Measurements from ENCODE around the gene LMBR1.

Gene LMBR1

DNA sequence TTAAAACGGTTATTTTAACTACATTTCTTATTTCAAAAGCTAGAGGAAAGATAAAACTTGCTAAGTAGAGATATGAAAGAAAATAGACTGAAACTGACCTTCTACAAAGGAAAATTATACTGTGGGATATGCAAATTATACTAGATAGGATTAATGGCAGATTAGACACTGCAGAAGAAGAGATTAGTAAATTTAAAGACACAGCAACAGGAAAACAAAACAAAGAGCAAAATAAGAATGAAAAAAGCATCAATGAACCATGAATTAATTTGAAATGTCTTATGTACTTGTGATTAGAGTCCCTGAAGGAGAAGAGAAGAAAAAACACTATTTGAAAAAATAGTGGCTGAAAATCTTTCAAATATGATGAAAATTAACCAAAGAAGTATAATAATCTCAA, 200.1 kb downstream of the LMBR1 start:
- no peak overlapping the region for H3K9ac ChIP-seq (ENCODE audit: low read depth, low read length)
- H3K9me3 ChIP-seq (ENCODE audit: insufficient read depth, low read depth, low read length) = peaks cover 15% of the 10 kb centered on the region; the same call in 1 of the 2 replicates
- H3K27me3 ChIP-seq (ENCODE audit: insufficient read depth, low read length) = no peaks in the 10 kb centered on the region
- H3K4me1 ChIP-seq (ENCODE audit: insufficient read depth, low read length) = no peaks in the 10 kb centered on the region
- H3K4me3 ChIP-seq (ENCODE audit: low read length) = no peak overlapping the region
- WGBS = no CpG with 5 or more reads among the region's 1 CpG
- H3K27ac ChIP-seq (ENCODE audit: low read depth, low read length) = no peak overlapping the region
- H3K36me3 ChIP-seq (ENCODE audit: insufficient read depth, low read length) = peaks cover 1% of the 10 kb centered on the region; the same call in 1 of the 2 replicates

DNA sequence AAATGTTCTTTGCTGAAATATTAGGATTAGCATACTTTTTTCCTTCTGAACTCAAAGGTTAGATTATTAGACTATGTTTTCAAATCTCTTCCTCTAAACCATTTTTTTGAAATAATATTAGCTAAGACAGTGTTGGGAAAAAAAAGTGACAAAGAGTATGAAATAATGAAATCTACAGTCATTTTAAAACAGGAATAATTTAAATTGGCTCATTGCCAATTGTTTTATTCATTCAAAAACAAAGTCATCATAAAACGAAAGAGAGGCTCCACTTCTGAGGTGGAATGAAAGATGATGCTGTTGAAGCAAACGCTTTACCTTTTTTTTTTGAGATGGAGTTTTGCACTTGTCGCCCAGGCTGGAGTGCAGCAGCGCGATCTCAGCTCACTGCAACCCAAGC, 201.2 kb downstream of the LMBR1 start:
- Histone ChIP-seq H3K27ac (ENCODE audit: low read depth, low read length) (no peak overlapping the region), H3K9me3 (ENCODE audit: insufficient read depth, low read depth, low read length) (peaks cover 6% of the 10 kb centered on the region; the same call in 1 of the 2 replicates), H3K9ac (ENCODE audit: low read depth, low read length) (no peak overlapping the region), H3K27me3 (ENCODE audit: insufficient read depth, low read length) (no peaks in the 10 kb centered on the region), H3K36me3 (ENCODE audit: insufficient read depth, low read length) (no peaks in the 10 kb centered on the region), H3K4me1 (ENCODE audit: insufficient read depth, low read length) (no peaks in the 10 kb centered on the region), H3K4me3 (ENCODE audit: low read length) (no peak overlapping the region)
- 76% methylated on average over 5 of the region's 5 CpGs for WGBS

DNA sequence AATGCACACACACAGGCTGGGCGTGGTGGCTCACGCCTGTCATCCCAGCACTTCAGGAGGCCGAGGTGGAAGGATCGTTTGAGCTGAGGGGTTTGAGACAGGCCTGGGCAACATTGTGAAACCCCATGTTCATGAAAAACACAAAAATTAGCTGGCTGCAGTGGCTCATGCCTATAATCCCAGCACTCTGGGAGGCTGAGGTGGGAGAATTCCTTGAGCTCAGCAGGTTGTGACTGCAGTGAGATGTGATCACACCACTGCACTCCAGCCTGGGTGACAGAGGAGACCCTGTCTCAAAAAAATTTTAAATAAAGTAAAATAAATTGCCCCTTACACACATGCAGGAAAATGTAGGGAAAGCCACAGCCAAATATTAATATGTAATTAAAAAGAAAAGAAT, 208.3 kb downstream of the LMBR1 start:
- Histone ChIP-seq H3K9ac (ENCODE audit: low read depth, low read length) (no peak overlapping the region), H3K27me3 (ENCODE audit: insufficient read depth, low read length) (no peaks in the 10 kb centered on the region), H3K4me3 (ENCODE audit: low read length) (no peak overlapping the region), H3K9me3 (ENCODE audit: insufficient read depth, low read depth, low read length) (no peaks in the 10 kb centered on the region), H3K4me1 (ENCODE audit: insufficient read depth, low read length) (no peaks in the 10 kb centered on the region), H3K27ac (ENCODE audit: low read depth, low read length) (no peak overlapping the region), H3K36me3 (ENCODE audit: insufficient read depth, low read length) (peaks cover 32% of the 10 kb centered on the region)
- WGBS = 93% methylated on average over 4 of the region's 4 CpGs

DNA sequence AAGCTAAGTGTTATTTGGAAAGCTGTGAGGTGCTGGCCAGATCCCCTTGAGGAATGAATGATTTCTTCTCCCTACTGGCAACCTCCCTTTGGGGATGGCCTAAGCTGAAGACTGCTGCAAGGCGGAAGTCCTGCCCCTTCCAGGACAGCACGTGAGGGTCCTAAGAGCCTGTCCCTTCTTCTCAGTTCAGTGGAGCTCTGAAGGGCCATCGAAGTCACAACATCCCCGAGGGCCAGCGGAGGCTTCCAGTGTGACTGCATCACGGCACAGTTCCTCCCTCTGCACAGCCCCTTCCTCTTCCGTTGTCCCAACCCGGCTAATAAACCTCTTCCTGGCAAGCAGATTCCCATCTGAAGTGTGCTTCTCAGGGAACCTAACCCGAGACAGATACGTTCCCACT, 208.7 kb downstream of the LMBR1 start:
- no peaks in the 10 kb centered on the region for H3K27me3 ChIP-seq (ENCODE audit: insufficient read depth, low read length)
- no peak overlapping the region for H3K9ac ChIP-seq (ENCODE audit: low read depth, low read length)
- no peaks in the 10 kb centered on the region for H3K9me3 ChIP-seq (ENCODE audit: insufficient read depth, low read depth, low read length)
- H3K27ac ChIP-seq (ENCODE audit: low read depth, low read length) = no peak overlapping the region
- peaks cover 37% of the 10 kb centered on the region for H3K36me3 ChIP-seq (ENCODE audit: insufficient read depth, low read length)
- H3K4me1 ChIP-seq (ENCODE audit: insufficient read depth, low read length) = no peaks in the 10 kb centered on the region
- WGBS = 94% methylated on average over 10 of the region's 10 CpGs
- no peak overlapping the region for H3K4me3 ChIP-seq (ENCODE audit: low read length)

DNA sequence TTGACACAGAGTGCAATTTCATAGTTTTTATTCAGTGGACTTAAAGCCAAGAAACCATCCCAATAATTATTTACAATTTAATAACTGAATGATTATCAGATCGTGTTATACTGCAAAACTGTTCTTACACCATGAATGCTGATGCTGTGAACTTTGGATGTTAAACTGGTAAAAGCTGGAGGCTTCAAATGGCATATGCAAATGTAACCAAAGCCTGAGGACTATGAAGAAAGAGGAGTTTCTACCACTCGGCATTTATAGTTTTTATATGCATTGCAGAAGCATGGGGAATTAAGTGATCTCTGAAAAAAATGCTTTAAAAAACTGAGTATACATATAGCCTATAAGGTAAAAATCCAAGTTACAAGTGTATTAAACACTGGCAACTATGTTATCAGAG, 210.1 kb downstream of the LMBR1 start:
- H3K4me1 ChIP-seq (ENCODE audit: insufficient read depth, low read length) = no peaks in the 10 kb centered on the region
- no peak overlapping the region for H3K27ac ChIP-seq (ENCODE audit: low read depth, low read length)
- 93% methylated on average over 2 of the region's 2 CpGs for WGBS
- no peak overlapping the region for H3K9ac ChIP-seq (ENCODE audit: low read depth, low read length)
- no peaks in the 10 kb centered on the region for H3K9me3 ChIP-seq (ENCODE audit: insufficient read depth, low read depth, low read length)
- H3K36me3 ChIP-seq (ENCODE audit: insufficient read depth, low read length) = peaks cover 49% of the 10 kb centered on the region
- H3K4me3 ChIP-seq (ENCODE audit: low read length) = no peak overlapping the region
- no peaks in the 10 kb centered on the region for H3K27me3 ChIP-seq (ENCODE audit: insufficient read depth, low read length)

DNA sequence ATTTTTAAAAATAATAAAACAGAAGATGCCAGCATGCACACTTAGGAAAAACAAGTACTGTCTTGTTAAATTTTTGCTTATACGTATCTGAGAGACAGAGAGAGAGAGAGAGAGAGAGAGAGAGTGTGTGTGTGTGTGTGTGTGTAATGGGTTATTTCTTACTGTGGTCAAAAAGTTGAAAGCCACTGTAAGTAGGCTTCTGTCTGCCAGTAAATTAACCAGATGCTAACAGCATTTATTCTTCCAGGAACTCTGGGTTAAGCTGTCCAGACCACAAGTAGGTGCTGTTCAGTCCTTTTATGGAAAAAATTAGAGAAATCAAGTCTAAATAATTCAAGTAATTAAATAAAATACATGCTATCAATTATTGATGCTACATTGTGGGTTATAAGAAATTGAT, 212.7 kb downstream of the LMBR1 start:
- Histone ChIP-seq H3K9ac (ENCODE audit: low read depth, low read length) (no peak overlapping the region), H3K9me3 (ENCODE audit: insufficient read depth, low read depth, low read length) (no peaks in the 10 kb centered on the region), H3K27me3 (ENCODE audit: insufficient read depth, low read length) (no peaks in the 10 kb centered on the region), H3K27ac (ENCODE audit: low read depth, low read length) (no peak overlapping the region), H3K4me3 (ENCODE audit: low read length) (no peak overlapping the region), H3K36me3 (ENCODE audit: insufficient read depth, low read length) (peaks cover 67% of the 10 kb centered on the region), H3K4me1 (ENCODE audit: insufficient read depth, low read length) (no peaks in the 10 kb centered on the region; the same call in 1 of the 2 replicates)
- WGBS = 96% methylated on average over 1 of the region's 1 CpG

DNA sequence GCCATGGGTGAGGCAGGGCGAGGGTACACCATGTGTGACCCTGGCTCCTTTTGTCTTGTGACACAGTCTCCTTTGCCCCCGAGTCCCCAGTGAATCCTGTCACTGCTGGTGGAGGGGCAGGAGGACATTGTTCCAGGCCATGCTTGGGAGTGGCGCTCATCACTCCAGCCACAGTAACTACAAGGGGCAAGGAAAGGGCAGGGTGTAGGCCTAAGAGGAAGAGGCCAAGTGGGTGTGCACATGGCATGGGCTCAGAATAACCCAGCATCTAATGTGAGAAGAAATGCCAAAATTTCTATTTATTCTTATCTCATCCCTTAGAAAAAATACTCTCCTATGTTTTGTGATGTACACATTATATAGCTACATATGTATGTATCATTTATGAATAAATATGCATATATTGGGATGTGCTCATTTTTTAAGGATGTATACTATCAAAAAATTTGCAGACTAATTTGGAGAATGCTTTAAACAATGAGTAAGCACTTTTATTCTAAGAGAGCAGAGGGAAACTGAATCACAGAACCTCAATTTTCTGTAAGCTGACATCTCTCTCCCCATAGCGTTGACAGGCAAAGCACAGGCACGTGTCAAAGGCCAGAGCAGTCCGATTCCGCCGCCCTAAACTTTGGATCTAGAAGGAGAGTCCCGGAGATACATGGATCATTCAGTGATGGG, 215.5 kb downstream of the LMBR1 start:
- no peaks in the 10 kb centered on the region for H3K9me3 ChIP-seq (ENCODE audit: insufficient read depth, low read depth, low read length)
- H3K27me3 ChIP-seq (ENCODE audit: insufficient read depth, low read length) = no peaks in the 10 kb centered on the region
- peaks cover 58% of the 10 kb centered on the region for H3K36me3 ChIP-seq (ENCODE audit: insufficient read depth, low read length)
- H3K9ac ChIP-seq (ENCODE audit: low read depth, low read length) = no peak overlapping the region
- WGBS = 94% methylated on average over 9 of the region's 9 CpGs
- no peaks in the 10 kb centered on the region; the same call in 1 of the 2 replicates for H3K4me1 ChIP-seq (ENCODE audit: insufficient read depth, low read length)
- H3K27ac ChIP-seq (ENCODE audit: low read depth, low read length) = no peak overlapping the region
- no peak overlapping the region for H3K4me3 ChIP-seq (ENCODE audit: low read length)

DNA sequence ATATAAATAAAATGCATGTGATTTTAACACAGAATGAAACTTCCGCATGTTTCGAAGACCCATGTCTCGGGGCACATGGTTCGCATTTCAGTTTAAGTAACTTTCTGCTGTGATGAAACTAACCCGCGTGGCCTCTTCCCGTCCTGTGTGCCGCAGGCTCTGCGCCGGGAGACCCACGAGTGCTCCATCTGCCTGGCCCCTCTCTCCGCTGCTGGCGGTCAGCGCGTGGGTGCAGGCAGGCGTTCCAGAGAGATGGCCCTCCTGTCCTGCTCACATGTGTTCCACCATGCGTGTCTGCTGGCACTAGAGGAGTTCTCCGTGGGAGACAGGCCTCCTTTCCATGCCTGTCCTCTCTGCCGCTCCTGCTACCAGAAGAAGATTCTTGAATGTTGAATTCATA, 216.7 kb downstream of the LMBR1 start:
- Histone ChIP-seq H3K9ac (ENCODE audit: low read depth, low read length) (no peak overlapping the region), H3K4me1 (ENCODE audit: insufficient read depth, low read length) (no peaks in the 10 kb centered on the region; the same call in 1 of the 2 replicates), H3K4me3 (ENCODE audit: low read length) (no peak overlapping the region), H3K27ac (ENCODE audit: low read depth, low read length) (no peak overlapping the region), H3K36me3 (ENCODE audit: insufficient read depth, low read length) (peaks cover 51% of the 10 kb centered on the region), H3K27me3 (ENCODE audit: insufficient read depth, low read length) (no peaks in the 10 kb centered on the region), H3K9me3 (ENCODE audit: insufficient read depth, low read depth, low read length) (no peaks in the 10 kb centered on the region)
- whole genome bisulfite sequencing = 86% methylated on average over 19 of the region's 19 CpGs

DNA sequence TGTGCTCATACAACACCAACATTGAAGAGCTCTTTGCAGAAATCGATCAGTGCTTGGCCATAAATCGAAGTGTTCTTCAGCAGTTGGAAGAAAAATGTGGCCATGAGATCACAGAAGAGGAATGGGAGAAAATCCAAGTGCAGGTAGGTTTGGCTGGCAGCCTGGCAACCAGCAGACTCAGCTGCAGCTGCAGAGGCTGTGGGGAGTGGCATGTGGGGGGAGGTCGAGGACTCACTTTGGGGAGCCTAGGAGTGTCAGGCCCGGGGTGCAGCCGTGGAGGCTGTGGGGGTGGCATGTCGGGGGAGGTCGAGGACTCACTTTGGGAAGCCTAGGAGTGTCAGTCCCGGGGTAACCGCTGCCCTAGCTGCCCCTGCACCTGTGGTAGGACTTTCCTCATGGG, 217.3 kb downstream of the LMBR1 start:
- no peak overlapping the region for H3K4me3 ChIP-seq (ENCODE audit: low read length)
- H3K9me3 ChIP-seq (ENCODE audit: insufficient read depth, low read depth, low read length) = no peaks in the 10 kb centered on the region
- H3K27ac ChIP-seq (ENCODE audit: low read depth, low read length) = no peak overlapping the region
- peaks cover 53% of the 10 kb centered on the region for H3K36me3 ChIP-seq (ENCODE audit: insufficient read depth, low read length)
- no peak overlapping the region; the same call in 1 of the 2 replicates for H3K9ac ChIP-seq (ENCODE audit: low read depth, low read length)
- WGBS = 91% methylated on average over 9 of the region's 9 CpGs
- H3K4me1 ChIP-seq (ENCODE audit: insufficient read depth, low read length) = no peaks in the 10 kb centered on the region; the same call in 1 of the 2 replicates
- H3K27me3 ChIP-seq (ENCODE audit: insufficient read depth, low read length) = no peaks in the 10 kb centered on the region

DNA sequence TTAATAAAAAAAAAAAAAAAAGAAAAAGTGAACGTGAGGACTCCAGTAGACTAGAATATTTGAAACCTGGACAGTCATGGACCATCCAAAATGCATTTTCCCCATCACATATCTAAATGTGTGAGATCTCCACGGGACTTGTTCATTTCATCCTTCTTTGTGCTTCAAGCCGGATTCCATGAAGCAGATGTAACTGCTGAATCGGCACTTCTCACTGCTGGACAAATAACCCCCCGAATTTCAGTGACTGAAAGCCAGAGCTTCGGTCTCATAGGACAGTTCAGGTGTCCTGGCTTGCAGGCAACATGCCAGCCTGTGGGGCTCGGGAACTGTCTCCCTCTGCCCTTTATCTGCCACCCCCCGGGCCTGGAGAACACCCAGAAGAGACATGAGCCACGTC, 219.1 kb downstream of the LMBR1 start:
- no peak overlapping the region for H3K4me3 ChIP-seq (ENCODE audit: low read length)
- 89% methylated on average over 9 of the region's 9 CpGs for WGBS
- H3K27ac ChIP-seq (ENCODE audit: low read depth, low read length) = no peak overlapping the region; the same call in 1 of the 2 replicates
- H3K9me3 ChIP-seq (ENCODE audit: insufficient read depth, low read depth, low read length) = no peaks in the 10 kb centered on the region
- peaks cover 41% of the 10 kb centered on the region for H3K36me3 ChIP-seq (ENCODE audit: insufficient read depth, low read length)
- H3K9ac ChIP-seq (ENCODE audit: low read depth, low read length) = no peak overlapping the region
- no peaks in the 10 kb centered on the region for H3K27me3 ChIP-seq (ENCODE audit: insufficient read depth, low read length)
- no peaks in the 10 kb centered on the region; the same call in 1 of the 2 replicates for H3K4me1 ChIP-seq (ENCODE audit: insufficient read depth, low read length)

DNA sequence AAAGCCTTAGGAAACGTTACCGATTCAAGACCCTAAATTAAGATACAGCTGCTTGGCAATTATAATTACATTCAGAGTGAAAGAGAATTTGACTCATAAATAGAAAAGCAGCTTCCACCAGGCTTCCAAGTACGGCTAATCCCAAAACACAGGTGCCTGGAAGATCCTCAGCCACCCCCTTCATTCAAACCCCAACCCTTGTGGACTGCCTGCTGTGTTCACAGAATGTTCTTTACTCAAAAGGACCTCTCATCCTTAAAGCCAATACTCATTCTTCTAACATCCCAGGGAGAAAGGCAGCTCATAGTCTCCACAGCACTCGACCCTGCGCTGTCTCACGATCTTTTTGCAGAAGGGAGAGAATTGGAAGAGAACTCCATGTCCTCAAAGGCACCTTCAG, 219.5 kb downstream of the LMBR1 start:
- Histone ChIP-seq H3K9ac (ENCODE audit: low read depth, low read length) (no peak overlapping the region), H3K9me3 (ENCODE audit: insufficient read depth, low read depth, low read length) (no peaks in the 10 kb centered on the region), H3K4me1 (ENCODE audit: insufficient read depth, low read length) (no peaks in the 10 kb centered on the region; the same call in 1 of the 2 replicates), H3K4me3 (ENCODE audit: low read length) (no peak overlapping the region), H3K27me3 (ENCODE audit: insufficient read depth, low read length) (no peaks in the 10 kb centered on the region), H3K36me3 (ENCODE audit: insufficient read depth, low read length) (peaks cover 39% of the 10 kb centered on the region), H3K27ac (ENCODE audit: low read depth, low read length) (no peak overlapping the region)
- WGBS = 86% methylated on average over 4 of the region's 6 CpGs
